HG02759 (cell line): Measurements from ENCODE around the gene RETREG3.
A peak's percentile ranks its signal among the peaks of the same experiment; 100 is the strongest.
"Not testable (repeated sequence)": the region's sequence is repeated elsewhere in the genome, so short reads cannot be mapped to it uniquely, and the experiment has no call there.

Experiments
- ATAC-seq: cut with Tn5 transposase; IDR thresholded peaks from one replicate; pipeline ENCODE4 v1.9.1; 2021; ENCODE audit warnings: mild to moderate bottlenecking, moderate library complexity; ENCODE audit not compliant: unreplicated experiment

Gene RETREG3

GRCh38 chr17:42554250-42555121 lies 54.7 kb downstream of the RETREG3 start:
- peak; percentile 87 for ATAC-seq

- ATAC-seq, result no peak
Observed at GRCh38 chr17:42553866-42554249, 55.3 kb downstream of the RETREG3 start.

- no peak for ATAC-seq
Observed at GRCh38 chr17:42553161-42553818, 55.9 kb downstream of the RETREG3 start.

- ATAC-seq, result not testable (repeated sequence)
Observed at GRCh38 chr17:42552736-42553135, 56.4 kb downstream of the RETREG3 start, which contains the start of gene HSD17B1. Gene HSD17B1, plus strand, starts transcription at chr17:42552923. Its CDS starts 11 bp downstream, at chr17:42552934.

GRCh38 chr17:42548993-42549755 lies 60.0 kb downstream of the RETREG3 start:
- ATAC-seq, result no peak

- ATAC-seq, result peak; percentile 73
Observed at GRCh38 chr17:42548070-42548837, 60.9 kb downstream of the RETREG3 start.

- ATAC-seq, result no peak
Observed at GRCh38 chr17:42547698-42548069, 61.5 kb downstream of the RETREG3 start.

GRCh38 chr17:42547001-42547461 lies 62.1 kb downstream of the RETREG3 start:
- no peak for ATAC-seq

GRCh38 chr17:42545755-42546505 lies 63.2 kb downstream of the RETREG3 start:
- not testable (repeated sequence) for ATAC-seq

- no peak for ATAC-seq
Observed at GRCh38 chr17:42544874-42545283, 64.3 kb downstream of the RETREG3 start.

- ATAC-seq, result no peak
Observed at GRCh38 chr17:42543190-42544079, 65.7 kb downstream of the RETREG3 start.

- ATAC-seq, result no peak
Observed at GRCh38 chr17:42541041-42541833, 67.9 kb downstream of the RETREG3 start.

GRCh38 chr17:42540558-42540957 lies 68.6 kb downstream of the RETREG3 start:
- not testable (repeated sequence) for ATAC-seq

GRCh38 chr17:42538482-42538881 lies 70.7 kb downstream of the RETREG3 start:
- no peak for ATAC-seq

- no peak for ATAC-seq
Observed at GRCh38 chr17:42537826-42538451, 71.2 kb downstream of the RETREG3 start.

GRCh38 chr17:42537156-42537805 lies 71.9 kb downstream of the RETREG3 start:
- ATAC-seq, result no peak
